Right cardiac atrium (tissue), 5 donors: ENCODE results near the gene TRIM47. TPM values are rescaled to one million over a fixed set of nuclear protein-coding genes. Genes with fewer than 3 reads are reported as not detected.

Source experiments
- ATAC-seq, 2 donors: fragments of 200-7000 bp; cut with Tn5 transposase; one replicate each; pipeline versions ENCODE4 v1.8.0 to v1.9.1; 2020; ENCODE audit warnings: moderate library complexity in 2 of 2, mild to moderate bottlenecking in 1 of 2
- DNase-seq, 3 donors: peaks; one replicate each; pipeline ENCODE4 v3.0.0-alpha.2; 2020
- H3K27ac ChIP-seq: one replicate; pipeline ENCODE4 v1.5.1; 2013; ENCODE audit warnings: mild to moderate bottlenecking, low read length, control low read depth, moderate library complexity
- H3K27me3 ChIP-seq: one replicate; pipeline ENCODE4 v1.6.1; 2013; ENCODE audit not compliant: control insufficient read depth, insufficient read depth
- H3K4me1 ChIP-seq: one replicate; pipeline ENCODE4 v1.6.1; 2013; ENCODE audit warnings: low read length; ENCODE audit not compliant: control insufficient read depth, insufficient read depth
- H3K4me3 ChIP-seq: one replicate; pipeline ENCODE4 v1.5.1; 2013; ENCODE audit warnings: low read length, control low read depth
- H3K9me3 ChIP-seq: one replicate; pipeline ENCODE4 v1.6.1; 2013; ENCODE audit warnings: low read length; ENCODE audit not compliant: control insufficient read depth
- WGBS: extraction: QIAGEN DNeasy Blood & Tissue Kit; methylation state at CpG from one replicate; pipeline ENCODE4 v1.1.7; 2013; 5-methylcytosine and 5-hydroxymethylcytosine counted together
- intact Hi-C, 4 donors: fragments of 100-400 bp; cut with DNase I; formaldehyde crosslinking; loops; one replicate each; pipeline versions ENCODE4 v1.11.0 to v1.14.0; 2022 to 2023
- polyA plus RNA-seq: library from polyadenylated mRNA; stranded (reverse); fragments of 200-250 nt; gene quantifications from one replicate; pipeline ENCODE4 v1.2.3, GENCODE V29; 2013
- total RNA-seq, 4 donors: library from RNA; stranded (reverse); fragmentation: NEBNext Ultra II Directional; extraction: Animal tissue kit (Norgen Biotek cat#: 25700); gene quantifications; one replicate each; pipeline ENCODE4 v1.2.1, GENCODE V29; 2021
- donor health status: healthy with polysubstance abuse.
- donor health status: DM: no; HTN: yes; CAD: no.
- donor health status: DM: no; HTN: no; CAD: no.
- donor health status: DM: no; HTN: yes; CAD: no; lungs with severe emphysema.
- donor health status: DM: yes; HTN: yes; CAD: no.

TRIM47 gene
- total and polyA plus RNA-seq, 5 donors = 19.2 to 25.9 (median 25.1) TPM

DNA sequence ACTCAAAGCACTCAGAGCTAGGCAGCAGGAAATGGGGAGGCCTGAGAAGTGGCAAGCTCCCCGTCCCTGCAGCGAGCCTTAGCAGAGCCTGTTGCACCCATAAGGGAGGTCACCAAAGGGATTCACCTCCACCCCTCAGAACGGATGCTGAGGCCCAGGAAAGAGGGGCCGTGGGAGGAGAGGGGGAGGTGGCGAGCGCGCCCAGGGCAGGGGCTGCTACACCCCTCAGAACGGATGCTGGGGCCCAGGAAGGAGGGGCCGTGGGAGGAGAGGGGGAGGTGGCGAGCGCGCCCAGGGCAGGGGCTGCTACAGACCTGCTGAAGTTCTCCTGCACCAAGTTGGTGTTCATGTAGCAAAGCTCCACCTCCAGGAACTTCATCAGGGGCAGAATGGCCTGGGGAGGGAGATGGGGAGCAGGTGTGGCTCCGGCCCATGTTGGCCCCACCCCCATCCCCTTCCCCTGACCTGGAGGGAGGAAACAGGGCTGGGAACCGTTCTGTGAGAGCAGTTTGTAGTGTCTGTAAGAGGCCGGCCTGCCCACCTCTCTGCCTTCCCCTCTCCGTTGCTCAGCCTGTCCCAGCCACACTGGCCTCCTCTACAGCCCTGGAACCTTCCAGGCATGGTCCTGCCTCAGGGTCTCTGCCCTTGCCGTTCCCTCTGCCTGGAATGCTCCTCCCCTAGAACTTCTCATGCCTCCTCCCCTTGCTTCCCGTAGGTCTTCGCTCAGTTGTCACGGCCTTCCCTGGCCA, 45.6 kb downstream of the TRIM47 start:
- H3K4me3 ChIP-seq = no peak overlapping the region
- peak; percentile 28 to 42 for ATAC-seq
- H3K27me3 ChIP-seq = no peaks in the 10 kb centered on the region
- intact Hi-C loops = no loop called here
- no peaks in the 10 kb centered on the region for H3K4me1 ChIP-seq
- DNase-seq = peak in 1 of 3 donors; percentile 55
- peak overlapping the region; percentile 74 for H3K27ac ChIP-seq
- WGBS = 49% methylated on average over 20 of the region's 20 CpGs
- H3K9me3 ChIP-seq = no peaks in the 10 kb centered on the region

DNA sequence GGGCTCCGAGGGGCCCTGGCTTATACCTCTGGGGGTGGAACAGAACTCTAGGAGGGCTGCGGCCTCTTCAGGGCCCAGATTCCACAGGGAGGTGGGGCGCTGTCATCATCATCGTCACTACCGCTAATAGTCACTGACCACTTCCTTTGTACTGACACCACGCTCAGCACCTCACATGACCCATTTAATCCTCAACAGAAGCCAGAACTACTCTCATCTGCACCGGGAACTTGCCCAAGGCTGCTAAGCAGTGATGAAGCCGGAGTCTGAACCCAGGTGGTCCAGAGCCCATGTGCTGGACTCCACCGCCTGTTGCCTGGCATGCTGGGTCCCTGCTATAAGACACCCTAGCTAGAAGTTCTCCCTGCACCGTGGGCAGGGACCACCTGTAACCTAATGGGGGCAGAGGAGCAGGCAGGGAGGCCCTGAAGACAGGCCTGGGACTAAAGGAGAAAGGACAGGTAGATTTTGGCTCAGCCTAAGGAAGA, 46.2 kb downstream of the TRIM47 start:
- H3K27ac ChIP-seq = peak overlapping the region; percentile 74
- DNase-seq (peak in 2 of 3 donors; percentile 58 to 62), ATAC-seq (peak; percentile 13 to 17)
- H3K4me1 ChIP-seq = peaks cover 4% of the 10 kb centered on the region
- WGBS = 67% methylated on average over 10 of the region's 10 CpGs
- no peaks in the 10 kb centered on the region for H3K27me3 ChIP-seq
- no peaks in the 10 kb centered on the region for H3K9me3 ChIP-seq
- intact Hi-C loops = no loop called here
- H3K4me3 ChIP-seq = no peak overlapping the region

DNA sequence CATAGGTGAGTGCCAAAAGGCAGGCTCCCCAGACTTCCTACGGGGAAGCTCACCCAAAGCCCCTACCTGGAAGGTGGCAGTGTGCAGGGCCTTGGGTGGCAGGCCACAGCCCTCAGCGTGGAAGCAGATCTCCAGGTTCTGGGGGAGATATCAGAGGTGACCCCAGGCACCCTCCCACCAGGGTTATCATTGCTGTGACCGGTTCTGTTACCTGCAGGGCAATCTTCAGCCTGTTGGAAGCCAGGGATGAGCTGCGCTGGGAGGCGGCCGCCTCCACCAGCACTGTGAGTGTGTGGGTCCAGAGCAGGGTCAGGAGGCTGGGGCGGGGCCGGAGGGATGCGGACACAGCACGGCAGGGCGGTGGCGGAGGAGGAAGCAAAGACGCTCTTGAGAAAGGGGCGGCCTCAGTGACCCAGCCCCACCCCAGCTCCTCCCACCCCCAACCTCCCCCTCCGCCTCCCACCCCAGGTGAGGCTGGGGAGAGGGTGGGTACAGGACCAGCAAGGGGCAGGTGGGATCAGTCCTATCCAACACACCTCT, 47.3 kb downstream of the TRIM47 start:
- intact Hi-C loops = no loop called here
- peaks cover 9% of the 10 kb centered on the region for H3K4me1 ChIP-seq

DNA sequence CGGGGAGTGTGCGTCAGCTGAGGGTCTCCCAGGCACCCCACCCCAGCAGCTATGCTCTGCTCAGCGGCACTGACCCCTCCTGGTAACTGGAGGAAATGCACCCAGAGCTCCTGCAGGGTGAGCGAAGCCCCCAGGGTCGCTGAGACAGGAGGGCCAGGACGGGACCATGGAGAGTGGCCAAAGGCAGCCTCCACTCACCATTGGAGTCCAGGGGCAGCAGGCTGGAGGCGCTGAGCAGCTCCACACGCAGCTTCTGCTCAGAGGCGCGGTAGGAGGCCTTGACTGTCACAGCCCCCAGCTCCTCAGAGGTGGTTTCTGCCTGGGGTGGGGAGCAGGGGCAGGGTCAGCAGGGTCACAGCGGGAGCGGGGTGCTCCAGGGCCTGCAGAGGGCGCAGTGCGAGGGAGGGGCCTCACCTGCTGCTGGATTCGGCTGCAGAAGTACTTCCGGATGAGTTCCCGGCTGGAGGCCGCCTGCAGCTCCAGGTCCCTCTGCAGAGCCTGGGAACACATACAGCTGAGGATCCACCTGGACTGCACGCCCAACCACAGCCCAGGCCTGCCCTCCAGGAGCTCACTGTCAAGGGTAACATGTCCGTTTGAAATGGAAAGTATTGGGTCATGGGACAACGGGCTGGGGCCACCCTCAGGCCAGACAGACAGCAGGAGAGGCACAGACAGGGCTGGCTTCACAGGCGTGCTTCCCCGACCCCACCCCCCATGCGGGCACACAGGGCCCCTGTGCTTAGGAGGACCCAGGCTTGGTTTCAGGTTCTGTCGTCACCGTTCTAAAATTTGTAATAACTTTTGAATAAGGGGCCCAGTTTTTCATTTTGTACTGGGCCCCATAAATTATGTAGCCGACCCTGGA, 48.0 kb downstream of the TRIM47 start:
- intact Hi-C loops = no loop called here
- 73% methylated on average over 27 of the region's 27 CpGs for WGBS
- H3K27me3 ChIP-seq = no peaks in the 10 kb centered on the region
- H3K27ac ChIP-seq = no peak overlapping the region
- ATAC-seq = no peak
- DNase-seq = peak in 1 of 3 donors; percentile 57
- H3K4me3 ChIP-seq = no peak overlapping the region
- H3K9me3 ChIP-seq = no peaks in the 10 kb centered on the region
- H3K4me1 ChIP-seq = peaks cover 9% of the 10 kb centered on the region

More for the DNA sequence above, 47.3 kb downstream of the TRIM47 start:
- Histone ChIP-seq H3K27me3 (no peaks in the 10 kb centered on the region), H3K27ac (no peak overlapping the region), H3K4me3 (no peak overlapping the region), H3K9me3 (no peaks in the 10 kb centered on the region)
- DNase-seq = peak in 1 of 3 donors; percentile 53
- WGBS = 87% methylated on average over 15 of the region's 15 CpGs
- no peak for ATAC-seq

DNA sequence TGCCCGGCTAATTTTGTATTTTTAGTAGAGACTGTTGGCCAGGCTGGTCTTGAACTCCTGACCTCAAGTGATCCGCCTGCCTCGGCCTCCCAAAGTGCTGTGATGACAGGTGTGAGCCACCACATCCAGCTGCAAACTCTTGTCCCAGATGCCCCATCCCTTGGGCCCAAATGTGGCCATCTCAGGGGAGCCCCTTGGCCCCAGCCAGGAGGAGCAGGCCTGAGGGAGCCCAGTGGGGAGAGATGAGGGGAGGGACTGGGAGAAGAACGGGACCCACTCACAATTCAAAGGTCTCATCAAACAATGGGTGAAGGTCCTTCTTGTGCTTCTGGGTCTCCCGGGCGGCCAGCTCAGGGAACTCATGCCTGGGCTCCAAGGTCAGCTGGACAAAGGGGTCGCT, 48.6 kb downstream of the TRIM47 start:
- no peaks in the 10 kb centered on the region for H3K9me3 ChIP-seq
- H3K4me1 ChIP-seq = peaks cover 9% of the 10 kb centered on the region
- intact Hi-C loops = loop anchor here in 1 of 4 donors (5.0 kb wide), 1 partner anchor 42 kb away; no protein-coding TSS in a partner anchor
- H3K4me3 ChIP-seq = no peak overlapping the region
- DNase-seq (no peak), ATAC-seq (no peak)
- 88% methylated on average over 7 of the region's 7 CpGs for WGBS
- H3K27ac ChIP-seq = no peak overlapping the region
- H3K27me3 ChIP-seq = no peaks in the 10 kb centered on the region

DNA sequence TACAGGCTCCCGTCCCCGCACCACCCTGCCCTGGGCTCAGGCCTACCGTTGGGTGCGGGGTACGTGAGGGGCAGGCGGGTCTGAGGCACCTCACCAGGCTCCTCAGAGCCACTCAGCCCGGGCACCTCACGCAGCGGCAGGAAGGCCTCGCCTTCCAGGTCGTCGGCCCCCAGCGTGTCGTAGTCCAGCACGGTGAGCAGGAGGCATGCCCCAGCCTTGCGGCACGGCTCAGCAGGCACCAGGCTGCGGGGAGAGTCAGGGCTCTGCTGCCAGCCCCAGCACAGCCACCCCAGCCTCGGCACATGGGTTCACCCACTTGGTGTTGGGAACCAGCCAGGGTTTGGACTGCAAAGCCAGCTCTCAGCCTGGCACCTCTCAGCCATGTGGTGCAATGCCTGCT, 49.6 kb downstream of the TRIM47 start:
- Histone ChIP-seq H3K9me3 (no peaks in the 10 kb centered on the region), H3K27ac (no peak overlapping the region), H3K4me1 (peaks cover 9% of the 10 kb centered on the region), H3K27me3 (no peaks in the 10 kb centered on the region), H3K4me3 (no peak overlapping the region)
- intact Hi-C loops = loop anchor here in 1 of 4 donors (5.0 kb wide), 1 partner anchor 41 kb away; no protein-coding TSS in a partner anchor
- DNase-seq (peak in 1 of 3 donors; percentile 61), ATAC-seq (no peak)
- WGBS = 91% methylated on average over 19 of the region's 19 CpGs

DNA sequence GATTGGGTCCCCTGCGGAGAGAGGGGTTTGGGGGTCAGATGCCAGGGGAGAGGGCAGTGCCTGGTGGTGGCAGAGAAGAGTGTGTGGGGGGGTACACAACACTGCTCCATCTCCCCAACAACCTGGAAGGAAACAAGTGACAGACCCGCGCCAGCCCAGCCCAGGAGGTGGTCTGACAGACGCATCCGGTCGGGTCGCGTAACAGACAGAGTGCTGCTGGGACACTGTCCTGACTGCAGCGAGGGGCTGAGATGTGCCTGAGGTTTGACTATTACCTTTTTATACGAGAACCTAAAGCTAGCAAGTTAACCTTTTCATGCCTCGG, 50.3 kb downstream of the TRIM47 start:
- 21% methylated on average over 11 of the region's 11 CpGs for WGBS
- DNase-seq = no peak
- Histone ChIP-seq H3K27ac (peak overlapping the region; percentile 44), H3K27me3 (no peaks in the 10 kb centered on the region), H3K4me1 (peaks cover 9% of the 10 kb centered on the region), H3K4me3 (no peak overlapping the region), H3K9me3 (no peaks in the 10 kb centered on the region)
- ATAC-seq = peak in 1 of 2 donors; percentile 1
- intact Hi-C loops = loop anchor here in 1 of 4 donors (5.0 kb wide), 1 partner anchor 41 kb away; no protein-coding TSS in a partner anchor

DNA sequence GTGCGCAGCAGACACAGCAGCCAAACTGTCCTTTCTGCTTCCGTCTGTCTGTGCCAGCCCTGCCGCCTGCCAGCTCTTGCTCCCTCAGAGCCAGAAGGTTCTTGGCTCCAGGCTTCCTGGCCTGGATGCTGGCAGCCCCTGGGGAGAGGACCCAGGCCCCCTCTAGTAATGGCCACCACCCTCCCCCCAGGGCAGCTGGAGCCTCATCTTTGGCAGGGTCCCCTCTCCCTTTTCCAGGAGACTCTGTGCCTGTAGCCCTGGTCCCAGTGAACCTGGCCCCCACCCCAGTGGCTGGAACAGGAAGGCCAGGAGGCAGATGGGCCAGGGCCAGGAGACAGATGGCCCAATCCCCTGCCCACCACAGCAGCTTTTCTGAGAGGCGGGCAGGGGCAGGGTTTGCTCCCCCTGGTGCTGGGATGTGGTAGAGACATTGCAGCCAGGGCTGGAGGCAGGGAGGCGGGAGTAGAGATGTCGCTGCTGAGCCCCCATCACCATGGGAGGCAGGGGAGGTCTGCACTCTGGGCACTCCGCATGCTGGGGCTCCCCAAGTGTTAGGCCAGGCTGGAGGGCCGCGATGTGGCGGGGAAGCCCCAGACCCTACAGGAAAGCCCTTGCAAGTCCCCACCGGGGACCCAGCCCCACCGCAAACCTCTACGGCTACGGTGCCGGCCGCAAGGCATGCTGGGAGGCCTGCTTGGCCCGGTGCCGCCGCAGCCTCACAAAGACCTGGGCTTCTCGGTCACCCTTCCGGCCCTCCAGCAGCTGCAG, 50.9 kb downstream of the TRIM47 start:
- peak; percentile 58 to 75 for ATAC-seq
- no peaks in the 10 kb centered on the region for H3K27me3 ChIP-seq
- no peak overlapping the region for H3K4me3 ChIP-seq
- WGBS = 14% methylated on average over 21 of the region's 21 CpGs
- H3K9me3 ChIP-seq = no peaks in the 10 kb centered on the region
- DNase-seq = peak; percentile 76 to 91 (median 89)
- intact Hi-C loops = loop anchor here in 1 of 4 donors (5.0 kb wide), 1 partner anchor 40 kb away; no protein-coding TSS in a partner anchor
- peaks cover 9% of the 10 kb centered on the region for H3K4me1 ChIP-seq
- H3K27ac ChIP-seq = peak overlapping the region; percentile 44

DNA sequence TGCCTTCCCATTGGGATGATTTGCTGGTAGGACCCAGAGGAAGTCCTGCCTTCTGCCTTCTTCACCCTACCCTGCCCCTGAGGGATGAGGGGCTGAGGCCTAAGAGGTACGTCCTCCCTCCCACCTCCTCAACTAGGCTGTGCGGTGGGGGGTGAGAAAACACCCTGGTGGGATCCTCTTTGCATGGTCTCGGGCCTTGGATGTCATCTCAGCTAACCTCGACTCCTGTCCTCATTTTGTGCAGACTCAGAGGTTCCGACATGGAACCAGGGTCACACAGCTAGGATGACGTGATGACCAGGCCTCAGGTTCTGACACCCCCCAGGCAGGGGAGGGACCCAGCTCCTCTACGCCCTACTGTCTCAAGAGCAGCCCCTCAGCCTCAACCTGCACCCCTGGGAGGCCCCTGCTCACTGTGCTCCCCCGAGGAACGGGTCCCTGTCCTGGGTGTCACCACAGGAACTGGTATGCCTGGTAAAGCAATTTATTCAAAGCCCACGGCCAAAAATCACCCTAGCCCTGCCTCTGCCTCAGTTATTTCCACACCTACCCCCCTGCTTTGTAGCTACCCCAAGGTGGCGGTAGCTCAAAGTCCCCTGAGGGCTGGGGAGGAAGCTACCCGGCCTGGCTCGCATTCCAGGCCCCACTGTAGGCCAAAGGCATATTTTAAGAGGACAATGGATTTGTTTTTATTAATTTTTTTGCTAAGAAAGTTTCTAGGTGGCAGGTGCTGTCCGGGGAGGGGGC, 51.6 kb downstream of the TRIM47 start:
- Histone ChIP-seq H3K27ac (peak overlapping the region; percentile 44), H3K4me3 (no peak overlapping the region), H3K4me1 (peaks cover 9% of the 10 kb centered on the region), H3K27me3 (no peaks in the 10 kb centered on the region), H3K9me3 (no peaks in the 10 kb centered on the region)
- ATAC-seq (peak in 1 of 2 donors; percentile 2), DNase-seq (peak in 2 of 3 donors; percentile 51 to 53)
- WGBS = 64% methylated on average over 14 of the region's 14 CpGs
- intact Hi-C loops = loop anchor here in 1 of 4 donors (5.0 kb wide), 1 partner anchor 39 kb away; no protein-coding TSS in a partner anchor
